NCI-H510A treated with DMSO at 0.1 percent for 48 hours (cell line): Measurements from ENCODE around the gene KIF5A.
"Not testable (repeated sequence)": the region's sequence is repeated elsewhere in the genome, so short reads cannot be mapped to it uniquely, and the experiment has no call there.

Experiments
- DNase-seq: peaks from one replicate; lab custom pipeline; 2025; lab: John Stamatoyannopoulos, UW

The KIF5A gene

GRCh38 chr12:57584690-57585089 lies 34.8 kb downstream of the KIF5A start:
- no peak for DNase-seq

GRCh38 chr12:57585156-57585555 lies 35.3 kb downstream of the KIF5A start:
- DNase-seq: no peak

- no peak for DNase-seq
Observed at GRCh38 chr12:57586128-57586527, 36.3 kb downstream of the KIF5A start.

- DNase-seq: no peak
Observed at GRCh38 chr12:57586832-57587429, 37.1 kb downstream of the KIF5A start.

- DNase-seq: not testable (repeated sequence)
Observed at GRCh38 chr12:57588951-57589610, 39.2 kb downstream of the KIF5A start.

GRCh38 chr12:57590479-57590863 lies 40.6 kb downstream of the KIF5A start:
- DNase-seq: no peak

- DNase-seq: peak; percentile 81
Observed at GRCh38 chr12:57590864-57591781, 41.3 kb downstream of the KIF5A start, which contains the start of gene PIP4K2C. PIP4K2C (plus strand) TSS chr12:57591192; CDS start chr12:57591290, 98 bp downstream.

- DNase-seq: no peak
Observed at GRCh38 chr12:57591782-57592325, 42.0 kb downstream of the KIF5A start.

- DNase-seq: no peak
Observed at GRCh38 chr12:57592551-57593165, 42.8 kb downstream of the KIF5A start.

GRCh38 chr12:57593187-57593586 lies 43.3 kb downstream of the KIF5A start:
- no peak for DNase-seq

- no peak for DNase-seq
Observed at GRCh38 chr12:57600395-57600794, 50.6 kb downstream of the KIF5A start.

GRCh38 chr12:57602544-57602943 lies 52.7 kb downstream of the KIF5A start:
- no peak for DNase-seq

- no peak for DNase-seq
Observed at GRCh38 chr12:57603324-57603723, 53.5 kb downstream of the KIF5A start.

- peak; percentile 61 for DNase-seq
Observed at GRCh38 chr12:57603815-57604453, 54.1 kb downstream of the KIF5A start.

GRCh38 chr12:57604454-57604991 lies 54.7 kb downstream of the KIF5A start, which contains the start of gene DTX3:
DTX3 (plus strand) TSS chr12:57604824; CDS start chr12:57606518, 1,694 bp downstream.
- peak; percentile 61 for DNase-seq

GRCh38 chr12:57604992-57605810 lies 55.4 kb downstream of the KIF5A start:
- DNase-seq: no peak

- DNase-seq: no peak
Observed at GRCh38 chr12:57605811-57606311, 56.0 kb downstream of the KIF5A start.

GRCh38 chr12:57606399-57606798 lies 56.6 kb downstream of the KIF5A start:
- no peak for DNase-seq

GRCh38 chr12:57606821-57607220 lies 57.0 kb downstream of the KIF5A start:
- no peak for DNase-seq
